Body of pancreas (tissue), 4 donors: ENCODE measurements around the gene DAB1.

Experiments used
- CTCF ChIP-seq, 7 experiments: fragments of 450-650 bp in 4 of 7; fragments of 200-600 bp in 3 of 7; sonication (generic) in 3 of 7; IDR thresholded peaks; one replicate each; pipeline ENCODE4 v1.5.1; 2016 to 2019; ENCODE audit warnings: antibody characterized with exemption in 7 of 7
- POLR2A ChIP-seq, 3 donors: fragments of 450-650 bp; IDR thresholded peaks; one replicate each; pipeline ENCODE4 v1.6.1; 2016; ENCODE audit warnings: antibody characterized with exemption in 3 of 3, mild to moderate bottlenecking in 2 of 3

- TF ChIP-seq CTCF (IDR thresholded peaks at IDR 0.05): no peak
- no peak for TF ChIP-seq POLR2A (IDR thresholded peaks at IDR 0.05)
Measured at GRCh38 chr1:57350610-57351009, 73.2 kb downstream of the DAB1 start.
